Stimulated activated CD4-positive, alpha-beta T cell treated with anti-CD3 and anti-CD28 coated beads, Interleukin-2, amount 100 ng/mL, for 24 hours (primary cell): ENCODE data around the gene PRSS22.

Experiments
- DNase-seq, 2 donors: peaks; one replicate each; pipeline ENCODE4 v3.0.0-alpha.2; 2020

Gene PRSS22

GRCh38 chr16:2827831-2828520 lies 30.0 kb downstream of the PRSS22 start:
- DNase-seq, result no peak

GRCh38 chr16:2827374-2827791 lies 30.6 kb downstream of the PRSS22 start:
- DNase-seq, result no peak

GRCh38 chr16:2826591-2827373 lies 31.2 kb downstream of the PRSS22 start:
- no peak for DNase-seq

- no peak for DNase-seq
Measured at GRCh38 chr16:2825906-2826305, 32.1 kb downstream of the PRSS22 start.

GRCh38 chr16:2825049-2825742 lies 32.8 kb downstream of the PRSS22 start:
- no peak for DNase-seq

- DNase-seq, result no peak
Measured at GRCh38 chr16:2824626-2825025, 33.3 kb downstream of the PRSS22 start.

- no peak for DNase-seq
Measured at GRCh38 chr16:2822496-2822895, 35.5 kb downstream of the PRSS22 start.

GRCh38 chr16:2822158-2822495 lies 35.8 kb downstream of the PRSS22 start:
- no peak for DNase-seq

GRCh38 chr16:2821487-2822157 lies 36.3 kb downstream of the PRSS22 start:
- DNase-seq, result no peak

GRCh38 chr16:2820836-2821486 lies 37.0 kb downstream of the PRSS22 start:
- DNase-seq, result no peak

- no peak for DNase-seq
Measured at GRCh38 chr16:2819939-2820835, 37.8 kb downstream of the PRSS22 start.

- no peak for DNase-seq
Measured at GRCh38 chr16:2819179-2819938, 38.6 kb downstream of the PRSS22 start.

GRCh38 chr16:2818272-2818876 lies 39.6 kb downstream of the PRSS22 start:
- no peak for DNase-seq

- peak in 1 of 2 donors; percentile 34 for DNase-seq
Measured at GRCh38 chr16:2817340-2818271, 40.4 kb downstream of the PRSS22 start.

GRCh38 chr16:2816751-2817339 lies 41.1 kb downstream of the PRSS22 start, which contains the start of gene PRSS21:
Gene PRSS21 (plus strand): TSS chr16:2817237. CDS start chr16:2817269, 32 bp downstream.
- DNase-seq, result peak in 1 of 2 donors; percentile 42

- no peak for DNase-seq
Measured at GRCh38 chr16:2815299-2815771, 42.6 kb downstream of the PRSS22 start.

GRCh38 chr16:2814551-2815298 lies 43.2 kb downstream of the PRSS22 start:
- DNase-seq, result no peak

GRCh38 chr16:2813771-2814221 lies 44.2 kb downstream of the PRSS22 start:
- DNase-seq, result no peak
